ENCODE data around the gene OR6N2. TPM values are rescaled to one million over a fixed set of nuclear protein-coding genes. Genes with fewer than 3 reads are reported as not detected.

OR6N2 gene
- total and polyA plus RNA-seq, 9 of the 15 experiments (the other 6 are each of a cell fraction or from before 2014, with no cell fraction given), result not detected

GRCh38 chr1:158799689-158800088 is 18.7 kb upstream of the OR6N2 start (continued):
- TF ChIP-seq ZNF280B (CRISPR knock-in tag; IDR thresholded peaks at IDR 0.05) (no peak), BDP1 (IDR thresholded peaks at IDR 0.05; ENCODE audit: insufficient read depth, insufficient read length) (no peak), ZNF707 (CRISPR knock-in tag; conservative IDR thresholded peaks at IDR 0.05) (no peak), ZNF740 (CRISPR knock-in tag; IDR thresholded peaks at IDR 0.05) (no peak), ZNF740 (tag; IDR thresholded peaks at IDR 0.05) (no peak), ZNF165 (CRISPR knock-in tag; IDR thresholded peaks at IDR 0.05; ENCODE audit: borderline replicate concordance) (no peak), HMGN3 (IDR thresholded peaks at IDR 0.05; ENCODE audit: borderline replicate concordance, extremely low read depth, insufficient read length, low read depth, low read length) (no peak), NFE2L1 (tag; IDR thresholded peaks at IDR 0.05; ENCODE audit: borderline replicate concordance, low read depth) (no peak), JUNB (CRISPR knock-in tag; conservative IDR thresholded peaks at IDR 0.05) (no peak), ETS1 (conservative IDR thresholded peaks at IDR 0.05; ENCODE audit: control insufficient read depth, low read depth, low read length) (no peak), SRSF1 (IDR thresholded peaks at IDR 0.05; ENCODE audit: low read depth, low read length) (no peak), RCOR1 (IDR thresholded peaks at IDR 0.05; ENCODE audit: borderline replicate concordance in 1 of 2, low read depth in 2 of 2, low read length in 2 of 2) (no peak), EGR1 (conservative IDR thresholded peaks at IDR 0.05) (peak; percentile 40; the same call in 1 of the 2 replicates), IRF2 (CRISPR knock-in tag; IDR thresholded peaks at IDR 0.05) (no peak), SAFB2 (IDR thresholded peaks at IDR 0.05; ENCODE audit: borderline replicate concordance, low read depth, low read length, severe bottlenecking) (no peak), NR3C1 (CRISPR knock-in tag; IDR thresholded peaks at IDR 0.05) (no peak), ETV1 (tag; conservative IDR thresholded peaks at IDR 0.05; ENCODE audit: low read depth) (no peak), NCOA6 (IDR thresholded peaks at IDR 0.05) (no peak), SMAD4 (CRISPR knock-in tag; conservative IDR thresholded peaks at IDR 0.05) (peak; percentile 68), KLF16 (IDR thresholded peaks at IDR 0.05) (no peak), FIP1L1 (IDR thresholded peaks at IDR 0.05; ENCODE audit: low read depth, low read length, poor library complexity, severe bottlenecking) (no peak), HNRNPLL (IDR thresholded peaks at IDR 0.05; ENCODE audit: low read depth, low read length, poor library complexity, severe bottlenecking) (no peak), POLR2A (conservative IDR thresholded peaks at IDR 0.05) (no peak), NR4A1 (CRISPR knock-in tag; IDR thresholded peaks at IDR 0.05) (no peak), NR4A1 (tag; IDR thresholded peaks at IDR 0.05) (no peak), ZNF263 (CRISPR knock-in tag; IDR thresholded peaks at IDR 0.05; ENCODE audit: borderline replicate concordance) (no peak), ZNF184 (CRISPR knock-in tag; IDR thresholded peaks at IDR 0.05) (no peak), GATA2 (CRISPR knock-in tag; IDR thresholded peaks at IDR 0.05) (no peak), SMARCA4 (IDR thresholded peaks at IDR 0.05) (peak; percentile 57; the same call in 1 of the 2 replicates)

Measured in K562 (cell line).